GM18870 (cell line): ENCODE measurements around the gene MBD2.
"Not testable (repeated sequence)": the region's sequence is repeated elsewhere in the genome, so short reads cannot be mapped to it uniquely, and the experiment has no call there.

ENCODE experiments used
- ATAC-seq: cut with Tn5 transposase; IDR thresholded peaks from one replicate; pipeline ENCODE4 v1.9.1; 2021; ENCODE audit warnings: moderate library complexity; ENCODE audit not compliant: unreplicated experiment

Gene MBD2

GRCh38 chr18:54155412-54155811 is 69.1 kb downstream of the MBD2 start:
- no peak for ATAC-seq

GRCh38 chr18:54154231-54154630 is 70.2 kb downstream of the MBD2 start:
- ATAC-seq = no peak

- ATAC-seq = no peak
These were observed 73.1 kb downstream of the MBD2 start for GRCh38 chr18:54151376-54151775.

- no peak for ATAC-seq
These were observed 74.2 kb downstream of the MBD2 start for GRCh38 chr18:54150226-54150625.

GRCh38 chr18:54149078-54149697 is 75.3 kb downstream of the MBD2 start:
- ATAC-seq = peak; percentile 64

- no peak for ATAC-seq
These were observed 75.8 kb downstream of the MBD2 start for GRCh38 chr18:54148678-54149077.

GRCh38 chr18:54148151-54148550 is 76.3 kb downstream of the MBD2 start:
- no peak for ATAC-seq

- peak; percentile 87 for ATAC-seq
These were observed 77.0 kb downstream of the MBD2 start for GRCh38 chr18:54147439-54147838.

- ATAC-seq = no peak
These were observed 83.3 kb downstream of the MBD2 start for GRCh38 chr18:54141041-54141608.

- no peak for ATAC-seq
These were observed 83.8 kb downstream of the MBD2 start for GRCh38 chr18:54140641-54141040.

GRCh38 chr18:54135216-54135615 is 89.3 kb downstream of the MBD2 start:
- ATAC-seq = no peak

- ATAC-seq = no peak
These were observed 90.4 kb downstream of the MBD2 start for GRCh38 chr18:54134053-54134452.

- ATAC-seq = no peak
These were observed 93.8 kb downstream of the MBD2 start for GRCh38 chr18:54130631-54131030.

- no peak for ATAC-seq
These were observed 94.3 kb downstream of the MBD2 start for GRCh38 chr18:54130177-54130576.

- ATAC-seq = no peak
These were observed 94.9 kb downstream of the MBD2 start for GRCh38 chr18:54129448-54130067.

- ATAC-seq = peak; percentile 77
These were observed 96.6 kb downstream of the MBD2 start for GRCh38 chr18:54127759-54128378.

GRCh38 chr18:54125429-54125828 is 99.0 kb downstream of the MBD2 start:
- ATAC-seq = peak; percentile 48

GRCh38 chr18:54123720-54124440 is 100.6 kb downstream of the MBD2 start:
- ATAC-seq = not testable (repeated sequence)

GRCh38 chr18:54119524-54120019 is 104.9 kb downstream of the MBD2 start:
- peak; percentile 97 for ATAC-seq

GRCh38 chr18:54117853-54118773 is 106.4 kb downstream of the MBD2 start:
- ATAC-seq = no peak
